Measurements from ENCODE around the gene RBPJL. TPM values are rescaled to one million over a fixed set of nuclear protein-coding genes. Genes with fewer than 3 reads are reported as not detected.

Gene RBPJL, protein sequence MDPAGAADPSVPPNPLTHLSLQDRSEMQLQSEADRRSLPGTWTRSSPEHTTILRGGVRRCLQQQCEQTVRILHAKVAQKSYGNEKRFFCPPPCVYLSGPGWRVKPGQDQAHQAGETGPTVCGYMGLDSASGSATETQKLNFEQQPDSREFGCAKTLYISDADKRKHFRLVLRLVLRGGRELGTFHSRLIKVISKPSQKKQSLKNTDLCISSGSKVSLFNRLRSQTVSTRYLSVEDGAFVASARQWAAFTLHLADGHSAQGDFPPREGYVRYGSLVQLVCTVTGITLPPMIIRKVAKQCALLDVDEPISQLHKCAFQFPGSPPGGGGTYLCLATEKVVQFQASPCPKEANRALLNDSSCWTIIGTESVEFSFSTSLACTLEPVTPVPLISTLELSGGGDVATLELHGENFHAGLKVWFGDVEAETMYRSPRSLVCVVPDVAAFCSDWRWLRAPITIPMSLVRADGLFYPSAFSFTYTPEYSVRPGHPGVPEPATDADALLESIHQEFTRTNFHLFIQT
- total RNA-seq (2014; rRNA removed): not detected in 2 replicates
- not detected for polyA plus RNA-seq (2012)

DNA sequence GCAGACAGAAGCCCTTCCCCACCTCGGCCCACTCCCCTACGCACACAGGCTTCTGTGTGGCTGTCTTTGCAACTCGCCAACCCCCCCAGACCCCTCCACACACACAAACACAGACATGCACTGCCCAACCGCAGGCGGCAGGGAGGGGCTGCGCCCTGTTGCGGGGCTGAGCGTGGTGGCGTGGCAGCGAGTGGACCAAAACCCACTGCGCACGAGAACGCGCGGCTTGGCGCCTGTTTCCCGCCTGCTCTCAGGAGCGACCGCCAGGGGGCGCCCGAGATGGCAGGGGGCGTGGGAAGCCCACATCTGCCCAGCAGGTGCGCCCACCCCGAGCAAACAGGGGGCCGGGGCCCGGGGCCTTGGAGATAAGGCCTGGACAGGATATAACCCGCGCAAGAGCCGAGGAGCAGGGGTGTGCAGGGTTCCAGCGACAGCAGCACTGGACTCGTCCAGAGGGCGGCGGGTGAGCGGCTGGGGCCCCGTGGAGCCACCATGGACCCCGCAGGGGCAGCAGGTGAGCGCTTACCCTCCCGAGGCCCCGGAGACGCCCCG lies at the start of gene RBPJL:
Gene RBPJL, plus strand, starts transcription at position 410 of the 552 bp plus-strand sequence. Its CDS starts 83 bp downstream, at position 493.
- DNase-seq (ENCODE audit: low read depth): no peak

- no peak for DNase-seq (ENCODE audit: low read depth)
These were observed 49.5 kb upstream of the RBPJL start for GRCh38 chr20:45257161-45257560.

DNA sequence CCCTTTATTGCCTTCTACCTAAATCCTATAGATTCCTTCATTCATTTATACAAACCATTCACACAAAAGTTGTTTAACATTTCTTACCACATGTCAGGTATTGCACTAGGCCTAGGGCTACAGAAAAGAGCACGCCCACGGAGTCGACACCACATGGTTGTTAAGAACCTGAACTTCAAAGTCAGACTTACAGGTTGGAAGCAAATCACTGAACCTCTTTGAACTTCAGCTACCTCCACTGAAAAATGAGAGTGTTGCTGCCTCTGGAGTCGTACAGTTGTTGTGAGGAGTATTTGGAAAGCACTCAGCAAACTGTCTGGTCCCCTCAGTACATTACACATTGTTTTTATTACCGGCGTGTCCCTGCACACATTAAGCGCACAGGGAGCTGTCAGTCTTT lies 48.9 kb upstream of the RBPJL start:
- no peak for DNase-seq (ENCODE audit: low read depth)

- no peak for DNase-seq (ENCODE audit: low read depth)
These were observed 48.4 kb upstream of the RBPJL start for GRCh38 chr20:45258259-45258658.

- DNase-seq (ENCODE audit: low read depth): no peak
These were observed 48.0 kb upstream of the RBPJL start for GRCh38 chr20:45258664-45259063.

GRCh38 chr20:45263556-45264266 lies 42.9 kb upstream of the RBPJL start:
- no peak for DNase-seq (ENCODE audit: low read depth)

DNA sequence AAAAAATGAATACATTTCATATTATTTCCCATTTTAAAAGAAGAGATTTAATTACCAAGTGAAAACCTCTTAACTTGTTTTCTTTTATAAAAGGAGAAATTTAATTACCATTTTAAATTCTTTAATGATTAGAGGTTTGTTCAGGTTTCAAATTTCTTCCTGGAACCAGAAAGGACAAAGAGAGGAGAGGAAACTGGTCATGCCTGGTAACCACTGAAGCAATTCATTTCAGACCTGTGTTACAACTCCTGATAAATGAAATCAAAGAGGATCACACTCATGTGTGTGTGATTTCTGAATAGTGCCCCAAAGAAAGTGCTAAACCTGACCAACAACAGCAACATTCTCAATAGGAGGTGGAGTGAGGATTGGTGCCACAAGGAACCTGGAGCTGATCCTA lies 39.7 kb upstream of the RBPJL start:
- no peak for DNase-seq (ENCODE audit: low read depth)

DNA sequence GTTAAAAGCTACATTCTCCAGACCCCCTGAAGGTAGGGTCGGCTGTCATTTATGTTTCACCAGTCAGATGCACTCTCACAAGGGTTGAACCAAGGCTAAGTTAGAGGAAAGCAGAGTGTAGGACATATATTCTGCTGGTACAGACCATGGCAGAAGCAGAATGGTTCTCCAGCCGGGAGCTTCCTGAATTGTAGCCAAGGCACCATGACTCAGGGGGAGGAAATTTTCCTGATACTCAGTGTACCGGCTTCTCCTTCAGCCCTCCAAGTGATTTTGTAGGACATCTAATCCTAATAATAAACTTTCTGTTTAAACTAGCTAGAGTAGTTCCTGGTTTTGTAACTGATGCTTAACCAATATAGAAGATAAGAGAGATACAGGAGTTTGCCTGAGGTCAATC lies 38.1 kb upstream of the RBPJL start:
- no peak for DNase-seq (ENCODE audit: low read depth)

GRCh38 chr20:45269056-45269455 lies 37.6 kb upstream of the RBPJL start:
- DNase-seq (ENCODE audit: low read depth): no peak

DNA sequence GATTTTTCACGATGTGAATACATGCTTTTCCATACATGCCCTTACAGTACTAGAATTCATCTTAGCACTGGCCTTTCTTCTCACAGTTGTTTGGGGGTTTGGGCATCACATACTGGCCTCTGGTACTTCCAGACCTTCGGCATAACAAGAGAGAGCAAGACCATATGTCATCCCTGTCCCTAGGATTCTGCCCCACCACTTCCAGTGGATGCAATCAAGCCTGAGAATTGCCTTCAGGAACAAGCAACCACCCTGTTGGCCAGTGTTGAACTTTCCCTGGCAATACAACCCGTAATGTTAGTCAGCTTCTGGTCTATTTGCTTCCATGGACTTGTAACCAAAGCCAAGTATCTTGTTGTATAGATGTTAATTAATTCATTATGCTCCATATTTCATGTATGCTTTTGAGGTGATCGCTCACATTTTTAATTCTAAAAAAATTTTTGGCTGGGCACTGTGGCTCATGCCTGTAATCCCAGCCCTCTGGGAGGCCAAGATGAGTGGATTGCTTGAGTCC lies 36.8 kb upstream of the RBPJL start:
- DNase-seq (ENCODE audit: low read depth): no peak

DNA sequence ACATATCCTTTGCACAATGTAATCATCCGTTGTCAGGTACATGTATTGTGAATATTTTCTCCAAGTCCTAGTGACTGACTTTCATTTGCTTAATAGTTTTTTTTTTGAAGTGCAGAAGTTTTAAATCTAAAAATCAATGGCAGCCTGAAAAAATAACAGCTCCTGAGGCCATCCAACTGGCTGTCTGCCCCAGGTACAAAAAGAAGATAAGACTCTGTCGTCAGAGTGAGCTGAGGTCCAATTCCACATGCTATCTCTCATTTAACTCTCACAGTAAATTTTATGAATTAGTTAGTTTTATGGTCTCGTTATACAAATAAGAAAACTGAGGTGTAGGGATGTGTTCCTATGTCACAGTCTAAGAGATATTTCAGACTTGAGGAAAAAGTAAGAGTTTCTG lies 31.3 kb upstream of the RBPJL start:
- no peak for DNase-seq (ENCODE audit: low read depth)

GRCh38 chr20:45279992-45280391 lies 26.6 kb upstream of the RBPJL start:
- DNase-seq (ENCODE audit: low read depth): no peak

- DNase-seq (ENCODE audit: low read depth): no peak
These were observed 23.7 kb upstream of the RBPJL start for GRCh38 chr20:45282700-45283550.

DNA sequence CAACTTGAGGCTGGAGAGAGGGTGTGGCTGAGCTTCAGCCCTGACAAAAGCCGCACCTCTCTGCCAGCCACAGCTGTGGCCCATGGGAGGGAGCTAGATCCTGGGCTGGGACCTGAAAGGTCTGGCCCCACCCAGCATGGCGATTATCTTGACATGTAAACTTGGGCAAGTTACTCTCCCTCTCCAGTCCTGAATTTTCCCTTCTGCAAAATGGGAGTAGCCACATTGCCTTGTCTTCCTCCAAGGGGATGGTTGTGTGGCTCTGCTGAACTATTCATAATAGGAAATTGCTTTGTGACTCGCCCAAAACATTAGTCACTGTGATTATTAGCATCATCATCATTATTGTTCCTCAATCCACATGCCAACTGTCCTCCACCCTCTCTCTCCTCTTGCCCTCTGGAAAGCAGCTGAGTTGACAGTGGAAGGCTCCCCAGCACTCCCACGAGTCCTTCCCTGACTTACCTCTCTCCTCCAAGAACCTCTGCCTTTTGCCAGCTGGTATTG lies 23.0 kb upstream of the RBPJL start:
- no peak for DNase-seq (ENCODE audit: low read depth)

GRCh38 chr20:45288376-45288775 lies 18.3 kb upstream of the RBPJL start:
- no peak for DNase-seq (ENCODE audit: low read depth)

GRCh38 chr20:45288860-45289259 lies 17.8 kb upstream of the RBPJL start:
- DNase-seq (ENCODE audit: low read depth): no peak

DNA sequence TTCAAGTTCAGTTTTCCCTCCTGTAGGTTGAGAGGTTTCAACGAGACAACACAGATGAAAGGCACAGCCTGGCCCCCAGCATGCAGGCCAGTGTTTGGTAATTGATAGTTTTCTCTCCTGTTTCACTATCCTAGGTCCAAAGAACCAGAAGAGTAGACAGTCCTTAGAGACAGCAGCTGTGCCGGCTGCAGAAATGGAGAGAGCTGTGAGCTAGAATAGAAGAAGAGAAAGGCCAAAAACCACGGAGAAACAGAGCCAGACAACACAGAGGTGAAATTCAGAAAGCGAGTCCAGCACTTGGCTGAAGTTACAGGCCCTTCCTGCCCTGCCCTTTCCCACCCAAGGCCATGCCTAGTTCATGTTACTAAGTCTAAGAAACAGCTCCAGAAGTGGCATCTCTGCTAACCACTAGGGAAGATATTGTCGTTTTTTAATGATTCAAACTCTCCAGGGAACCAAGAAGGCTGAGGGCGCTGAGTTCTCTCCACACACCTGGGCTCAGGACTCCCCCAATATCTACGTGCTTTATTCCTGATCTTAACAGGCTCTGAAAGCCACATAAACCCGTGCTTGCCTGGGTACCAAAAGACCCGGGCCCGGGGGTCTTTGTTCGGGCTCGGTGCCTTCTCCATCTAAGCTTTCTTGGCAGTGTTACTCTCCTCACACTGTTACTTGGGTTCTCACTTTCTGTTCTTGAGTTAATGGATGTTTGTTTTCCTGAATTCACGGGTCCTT lies 16.5 kb upstream of the RBPJL start:
- DNase-seq (ENCODE audit: low read depth): no peak

- DNase-seq (ENCODE audit: low read depth): peak; percentile 74
These were observed 15.8 kb upstream of the RBPJL start for GRCh38 chr20:45290677-45291355.

DNA sequence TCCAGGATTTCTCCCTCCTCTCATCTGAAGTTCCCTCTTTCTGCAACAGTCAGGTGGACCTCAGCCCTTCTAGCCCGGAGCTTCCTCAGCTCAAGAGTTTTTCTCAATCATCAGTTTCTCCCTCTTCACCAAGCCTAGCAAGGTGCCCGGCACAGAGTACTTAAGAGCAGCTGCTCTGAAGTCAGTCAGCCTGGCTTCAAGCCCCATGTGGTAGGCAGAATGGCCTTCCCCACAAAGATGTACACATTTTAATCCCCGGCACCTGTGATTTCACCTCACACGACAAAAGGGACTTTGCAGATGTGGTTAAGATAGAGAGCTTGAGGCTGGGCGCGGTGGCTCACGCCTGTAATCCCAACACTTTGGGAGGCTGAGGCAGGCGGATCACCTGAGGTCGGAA lies 15.1 kb upstream of the RBPJL start:
- DNase-seq (ENCODE audit: low read depth): no peak

- DNase-seq (ENCODE audit: low read depth): no peak
These were observed 14.3 kb upstream of the RBPJL start for GRCh38 chr20:45292343-45292742.
